BJ (cell line): Measurements from ENCODE around the gene GRIK1. TPM values are rescaled to one million over a fixed set of nuclear protein-coding genes. Genes with fewer than 3 reads are reported as not detected.

Experiments used
- CTCF ChIA-PET: fragments of 350-600 bp; formaldehyde crosslinking; extraction: SDS; loops from one replicate; lab custom pipeline; 2021; ENCODE audit warnings: antibody characterized with exemption, inconsistent platforms; lab: Yijun Ruan, JAX
- POLR2A ChIA-PET: fragments of 300-600 bp; sonication (Branson Sonifier 250); formaldehyde crosslinking; extraction: SDS; loops from one replicate; lab custom pipeline; 2021; ENCODE audit warnings: antibody characterized with exemption; lab: Charles Lee
- DNase-seq: peaks from one replicate; pipeline ENCODE4 v3.0.0-alpha.2; 2011; ENCODE audit warnings: low read depth
- H3K27me3 ChIP-seq: 2 replicates; pipeline ENCODE4 v1.6.0; 2011; ENCODE audit warnings: low read length; ENCODE audit not compliant: control insufficient read depth, insufficient read depth
- H3K36me3 ChIP-seq: 2 replicates; pipeline ENCODE4 v1.5.1; 2011; ENCODE audit warnings: low read length; ENCODE audit not compliant: control insufficient read depth, insufficient read depth
- H3K4me3 ChIP-seq: 2 replicates; pipeline ENCODE4 v1.5.1; 2011; ENCODE audit warnings: low read depth, mild to moderate bottlenecking, control low read depth, low read length
- CTCF ChIP-seq: IDR thresholded peaks from 2 replicates; pipeline ENCODE4 v1.5.1; 2011; ENCODE audit warnings: low read depth, mild to moderate bottlenecking, control low read depth, inconsistent platforms, low read length, moderate library complexity; ENCODE audit not compliant: insufficient read depth
- polyA plus RNA-seq: library from polyadenylated mRNA; depleted of rRNA; stranded (reverse); fragments of >200 nt; gene quantifications from 2 replicates; pipeline ENCODE4 v1.2.3, GENCODE V29; 2011

The GRIK1 gene
- polyA plus RNA-seq, 1 experiment, result 0.04 TPM

GRCh38 chr21:29789393-29789792 lies 150.4 kb downstream of the GRIK1 start:
- POLR2A ChIA-PET, result no interaction called here
- TF ChIP-seq CTCF, result no peak
- no peak for DNase-seq
- H3K4me3 ChIP-seq, result no peak overlapping the region
- H3K36me3 ChIP-seq, result no peaks in the 10 kb centered on the region
- CTCF ChIA-PET, result no interaction called here
- H3K27me3 ChIP-seq, result no peaks in the 10 kb centered on the region; the same call in 1 of the 2 replicates

- no peak for TF ChIP-seq CTCF
- CTCF ChIA-PET, result no interaction called here
- H3K36me3 ChIP-seq, result no peaks in the 10 kb centered on the region
- POLR2A ChIA-PET, result no interaction called here
- no peaks in the 10 kb centered on the region; the same call in 1 of the 2 replicates for H3K27me3 ChIP-seq
- H3K4me3 ChIP-seq, result no peak overlapping the region
- DNase-seq, result no peak
Observed at GRCh38 chr21:29788752-29789151, 151.0 kb downstream of the GRIK1 start.

- Histone ChIP-seq H3K36me3 (no peaks in the 10 kb centered on the region), H3K27me3 (no peaks in the 10 kb centered on the region), H3K4me3 (no peak overlapping the region)
- POLR2A ChIA-PET, result no interaction called here
- DNase-seq, result no peak
- no peak for TF ChIP-seq CTCF
- CTCF ChIA-PET, result no interaction called here
Observed at GRCh38 chr21:29787361-29787909, 152.4 kb downstream of the GRIK1 start.

GRCh38 chr21:29786496-29787360 lies 153.1 kb downstream of the GRIK1 start:
- POLR2A ChIA-PET, result no interaction called here
- CTCF ChIA-PET, result no interaction called here
- H3K27me3 ChIP-seq, result no peaks in the 10 kb centered on the region

More at GRCh38 chr21:29786496-29787360, 153.1 kb downstream of the GRIK1 start:
- no peak for DNase-seq
- Histone ChIP-seq H3K4me3 (no peak overlapping the region), H3K36me3 (no peaks in the 10 kb centered on the region)
- no peak for TF ChIP-seq CTCF
